ENCODE data around the gene CGB5.
A peak's percentile ranks its signal among the peaks of the same experiment; 100 is the strongest.
"Not testable (repeated sequence)": the region's sequence is repeated elsewhere in the genome, so short reads cannot be mapped to it uniquely, and the experiment has no call there.

Gene CGB5

GRCh38 chr19:49020931-49021895, 22.4 kb upstream of the CGB5 start:
- no peak for DNase-seq (ENCODE audit: low spot score)

- DNase-seq (ENCODE audit: low spot score) = no peak
Measured at GRCh38 chr19:49022116-49022515, 21.5 kb upstream of the CGB5 start.

- DNase-seq (ENCODE audit: low spot score) = not testable (repeated sequence)
Measured at GRCh38 chr19:49024233-49024632, 19.4 kb upstream of the CGB5 start, which contains the start of gene CGB3. CGB3 (minus strand) TSS chr19:49024333; CDS start chr19:49023971, 362 bp downstream.

DNA sequence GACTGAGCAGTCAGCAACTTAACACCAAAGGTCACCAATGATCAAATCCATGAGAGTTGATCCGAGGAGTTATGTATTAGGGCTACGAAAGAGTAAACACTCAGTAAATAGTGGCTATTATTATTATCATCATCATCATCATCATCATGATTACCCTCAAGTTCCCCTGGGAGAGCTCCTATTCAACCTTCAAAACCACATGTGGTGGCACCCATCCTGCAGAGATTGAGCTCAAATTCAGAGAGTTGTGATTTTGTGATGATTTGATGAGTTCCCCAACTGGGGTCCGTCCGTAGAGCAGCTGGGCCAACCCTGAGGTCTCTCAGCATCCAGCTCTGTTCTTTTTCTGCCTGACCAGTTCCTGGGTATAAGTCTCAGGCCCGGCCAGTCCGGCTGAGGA, 18.6 kb upstream of the CGB5 start:
- DNase-seq (ENCODE audit: low spot score) = not testable (repeated sequence)

GRCh38 chr19:49025599-49025998, 18.0 kb upstream of the CGB5 start:
- not testable (repeated sequence) for DNase-seq (ENCODE audit: low spot score)

DNA sequence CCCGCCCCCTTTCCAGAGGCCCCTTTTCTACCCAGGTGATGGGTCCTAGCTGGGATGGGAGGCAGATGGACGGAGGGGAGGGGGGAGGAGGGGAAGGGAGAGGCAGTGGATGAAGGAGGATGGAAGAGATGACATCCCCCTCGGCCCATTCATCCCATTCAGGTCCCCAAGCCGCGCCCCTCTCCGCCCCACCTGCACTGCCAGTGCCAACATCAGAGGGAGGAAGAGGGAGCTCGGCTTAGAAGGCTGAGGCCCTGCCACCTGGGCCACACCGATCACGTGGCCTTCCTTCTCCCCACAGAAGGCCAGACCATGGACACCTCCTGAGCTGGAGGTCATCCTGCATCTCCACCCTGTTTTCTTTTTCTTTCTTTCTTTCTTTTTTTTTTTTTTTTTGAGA, 15.0 kb upstream of the CGB5 start:
- not testable (repeated sequence) for DNase-seq (ENCODE audit: low spot score)

DNA sequence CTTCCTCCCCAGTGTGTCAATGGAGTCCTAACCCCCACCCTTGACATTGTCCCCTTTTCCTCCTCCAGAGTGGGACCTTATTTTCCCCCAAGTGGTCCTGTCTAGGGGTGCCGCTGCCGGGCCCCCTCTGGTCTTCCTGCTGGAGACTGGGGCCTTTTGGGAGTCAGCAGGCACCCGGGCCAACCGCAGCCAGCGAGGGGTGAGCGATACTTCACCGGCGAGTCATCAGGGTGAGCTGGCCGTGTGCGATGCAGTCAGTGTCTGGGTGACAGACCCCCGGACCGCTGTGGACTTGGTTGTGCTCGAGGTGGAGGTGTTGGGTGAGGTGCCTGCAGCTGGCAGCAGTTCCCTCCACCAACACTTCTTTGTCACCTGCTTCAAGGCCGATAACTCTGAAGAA, 13.9 kb upstream of the CGB5 start:
- DNase-seq (ENCODE audit: low spot score) = not testable (repeated sequence)

- DNase-seq (ENCODE audit: low spot score) = not testable (repeated sequence)
Measured at GRCh38 chr19:49030323-49030722, 13.3 kb upstream of the CGB5 start.

GRCh38 chr19:49031642-49032301, 11.9 kb upstream of the CGB5 start, which contains the start of gene CGB2:
CGB2 (plus strand) TSS chr19:49031890; CDS start chr19:49032096, 206 bp downstream.
- not testable (repeated sequence) for DNase-seq (ENCODE audit: low spot score)

GRCh38 chr19:49036815-49037214, 6.8 kb upstream of the CGB5 start, which contains the start of gene CGB1:
CGB1 (minus strand) TSS chr19:49036895; CDS start chr19:49036711, 184 bp downstream.
- peak; percentile 64 for DNase-seq (ENCODE audit: low spot score)

GRCh38 chr19:49038111-49038510, 5.5 kb upstream of the CGB5 start:
- DNase-seq (ENCODE audit: low spot score) = not testable (repeated sequence)

GRCh38 chr19:49038557-49039276, 4.9 kb upstream of the CGB5 start:
- not testable (repeated sequence) for DNase-seq (ENCODE audit: low spot score)

GRCh38 chr19:49039736-49040135, 3.9 kb upstream of the CGB5 start:
- not testable (repeated sequence) for DNase-seq (ENCODE audit: low spot score)

- DNase-seq (ENCODE audit: low spot score) = no peak
Measured at GRCh38 chr19:49042177-49042576, 1.5 kb upstream of the CGB5 start.

GRCh38 chr19:49042666-49043065, 982 bp upstream of the CGB5 start:
- not testable (repeated sequence) for DNase-seq (ENCODE audit: low spot score)

- not testable (repeated sequence) for DNase-seq (ENCODE audit: low spot score)
Measured at GRCh38 chr19:49049011-49049410, 5.4 kb downstream of the CGB5 start, which contains the start of gene CGB8. CGB8 (minus strand) TSS chr19:49049111; CDS start chr19:49048739, 372 bp downstream.

DNA sequence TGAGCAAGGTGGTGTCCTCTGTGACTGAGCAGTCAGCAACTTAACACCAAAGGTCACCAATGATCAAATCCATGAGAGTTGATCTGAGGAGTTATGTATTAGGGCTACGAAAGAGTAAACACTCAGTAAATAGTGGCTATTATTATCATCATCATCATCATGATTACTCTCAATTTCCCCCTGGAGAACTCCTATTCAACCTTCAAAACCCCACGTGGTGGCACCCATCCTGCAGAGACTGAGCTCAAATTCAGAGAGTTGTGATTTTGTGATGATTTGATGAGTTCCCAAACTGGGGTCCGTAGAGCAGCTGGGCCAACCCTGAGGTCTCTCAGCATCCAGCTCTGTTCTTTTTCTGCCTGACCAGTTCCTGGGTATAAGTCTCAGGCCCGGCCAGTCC, 6.2 kb downstream of the CGB5 start:
- DNase-seq (ENCODE audit: low spot score) = not testable (repeated sequence)

DNA sequence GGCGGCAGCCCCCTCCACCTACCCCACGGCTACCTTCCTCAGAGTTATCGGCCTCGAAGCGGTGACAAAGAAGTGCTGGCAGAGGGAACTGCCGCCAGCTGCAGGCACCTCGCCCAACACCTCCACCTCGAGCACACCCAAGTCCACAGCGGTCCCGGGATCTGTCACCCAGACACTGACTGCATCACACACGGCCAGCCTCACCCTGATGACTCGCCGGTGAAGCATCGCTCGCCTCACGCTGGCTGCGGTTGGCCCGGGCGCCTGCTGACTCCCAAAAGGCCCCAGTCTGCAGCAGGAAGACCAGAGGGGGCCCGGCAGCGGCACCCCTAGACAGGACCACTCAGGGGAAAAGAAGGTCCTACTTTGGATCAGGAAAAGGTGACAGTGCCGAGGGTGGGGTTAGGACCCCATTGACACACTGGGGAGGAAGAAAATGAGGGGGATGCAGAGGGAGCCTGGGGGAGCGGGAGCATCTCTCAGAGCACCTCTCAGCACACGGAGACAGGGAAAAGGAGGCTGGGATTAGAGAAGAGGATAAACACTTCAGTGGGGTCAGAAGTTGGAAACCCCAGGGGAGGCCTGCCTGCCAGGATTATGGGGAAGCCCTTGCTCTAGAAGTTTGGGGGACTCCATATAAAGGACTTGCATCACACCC, 6.9 kb downstream of the CGB5 start:
- not testable (repeated sequence) for DNase-seq (ENCODE audit: low spot score)

GRCh38 chr19:49056101-49056901, 12.7 kb downstream of the CGB5 start:
- peak; percentile 58 for DNase-seq (ENCODE audit: low spot score)

GRCh38 chr19:49056902-49057596, 13.4 kb downstream of the CGB5 start:
- not testable (repeated sequence) for DNase-seq (ENCODE audit: low spot score)

Measured in COLO829 (cell line).